ENCODE measurements around the gene PCP2.

Gene PCP2

DNA sequence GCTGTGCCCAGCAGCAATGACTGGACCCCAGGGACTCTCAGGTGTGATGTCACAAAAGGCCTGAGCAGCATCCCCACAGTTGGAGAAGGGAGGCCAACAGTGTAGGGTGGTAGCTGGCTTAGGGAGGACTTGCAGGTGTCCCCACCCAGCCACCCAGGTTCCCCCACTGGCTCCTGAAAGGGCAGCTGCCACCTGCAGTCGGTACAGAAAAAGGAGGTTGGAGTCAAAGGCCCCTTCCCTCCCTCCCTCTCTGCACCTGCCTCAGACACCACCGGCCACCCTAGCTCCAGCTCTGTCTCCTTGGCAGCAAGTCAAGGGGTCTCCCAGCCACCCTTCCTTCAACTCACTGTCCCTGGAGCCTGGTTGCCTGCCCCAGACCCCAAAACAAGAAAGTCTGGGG is at the start of gene PCP2:
Gene PCP2, minus strand, starts transcription at position 22 of the 400 bp plus-strand sequence. CDS start 262 bp downstream, outside the sequence.
- no peak for DNase-seq

GRCh38 chr19:7682175-7682855 is 48.8 kb upstream of the PCP2 start:
- no peak for DNase-seq

DNA sequence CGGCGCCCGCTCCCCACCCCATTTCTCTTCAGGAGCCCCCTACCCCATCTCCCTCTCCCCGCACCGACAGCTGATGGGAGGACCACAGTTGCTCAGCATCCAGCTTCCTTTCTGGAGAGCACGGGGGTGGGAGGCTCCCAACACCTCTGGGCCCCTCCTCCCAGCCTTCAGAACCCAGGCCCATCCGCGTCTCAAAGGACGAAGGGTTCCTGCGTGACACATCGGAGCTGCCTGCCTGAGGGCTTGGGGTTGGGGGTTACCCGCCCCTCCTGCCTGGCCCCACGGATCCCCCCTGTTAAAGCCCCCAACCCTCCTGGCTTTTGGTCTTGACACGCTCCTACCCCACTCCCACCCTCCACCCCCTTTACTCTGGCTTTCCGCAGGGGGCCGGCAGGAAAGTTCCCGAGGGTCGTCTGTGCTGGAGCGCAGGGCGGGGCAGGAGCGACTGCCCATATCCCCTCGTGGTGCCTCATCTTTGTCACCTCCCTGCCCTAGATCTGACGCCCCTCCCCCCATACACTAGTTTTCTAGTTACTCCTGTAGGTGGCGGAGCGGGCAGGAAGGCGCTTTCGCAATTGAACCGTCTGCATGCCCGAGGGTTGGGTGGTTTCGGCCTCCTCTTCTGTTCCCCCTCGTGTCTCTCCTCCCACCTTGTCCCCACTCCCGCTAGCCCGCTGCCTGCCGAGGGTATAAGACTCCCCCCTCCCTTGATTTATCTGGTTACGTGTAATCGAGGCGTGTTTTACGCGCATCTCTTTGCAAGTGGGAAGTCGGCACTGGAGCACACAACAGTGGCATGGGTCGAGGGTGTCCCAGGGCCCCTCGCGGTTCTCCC is 48.0 kb upstream of the PCP2 start:
- DNase-seq: peak; percentile 69

- DNase-seq: peak; percentile 88
These were observed 47.3 kb upstream of the PCP2 start, which contains the start of gene TRAPPC5 for GRCh38 chr19:7680606-7681339. TRAPPC5 (plus strand) TSS chr19:7680833; CDS start chr19:7682254, 1,421 bp downstream.

GRCh38 chr19:7679771-7680605 is 46.5 kb upstream of the PCP2 start:
- no peak for DNase-seq

DNA sequence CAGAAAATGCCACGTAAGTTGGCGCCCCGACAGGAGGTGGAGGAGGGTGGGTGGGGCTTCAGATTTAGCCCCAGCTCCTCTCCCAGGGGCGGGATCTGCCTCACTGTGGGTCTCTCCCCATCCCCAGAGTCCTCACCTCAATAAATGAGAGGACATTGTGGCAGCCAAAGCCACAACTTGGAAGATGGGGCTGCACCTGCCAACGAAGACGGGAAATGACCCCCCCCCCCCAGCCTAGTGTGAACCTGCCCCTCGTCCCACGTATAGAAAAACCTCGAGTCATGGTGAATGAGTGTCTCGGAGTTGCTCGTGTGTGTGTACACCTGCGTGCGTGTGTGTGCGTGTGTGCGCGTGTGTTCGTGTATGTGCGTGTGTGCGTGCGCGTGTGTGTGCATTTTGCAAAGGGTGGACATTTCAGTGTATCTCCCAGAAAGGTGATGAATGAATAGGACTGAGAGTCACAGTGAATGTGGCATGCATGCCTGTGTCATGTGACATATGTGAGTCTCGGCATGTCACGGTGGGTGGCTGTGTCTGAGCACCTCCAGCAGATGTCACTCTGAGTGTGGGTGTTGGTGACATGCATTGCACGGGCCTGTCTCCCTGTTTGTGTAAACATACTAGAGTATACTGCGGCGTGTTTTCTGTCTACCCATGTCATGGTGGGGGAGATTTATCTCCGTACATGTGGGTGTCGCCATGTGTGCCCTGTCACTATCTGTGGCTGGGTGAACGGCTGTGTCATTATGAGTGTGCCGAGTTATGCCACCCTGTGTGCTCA is 45.6 kb upstream of the PCP2 start:
- no peak for DNase-seq

DNA sequence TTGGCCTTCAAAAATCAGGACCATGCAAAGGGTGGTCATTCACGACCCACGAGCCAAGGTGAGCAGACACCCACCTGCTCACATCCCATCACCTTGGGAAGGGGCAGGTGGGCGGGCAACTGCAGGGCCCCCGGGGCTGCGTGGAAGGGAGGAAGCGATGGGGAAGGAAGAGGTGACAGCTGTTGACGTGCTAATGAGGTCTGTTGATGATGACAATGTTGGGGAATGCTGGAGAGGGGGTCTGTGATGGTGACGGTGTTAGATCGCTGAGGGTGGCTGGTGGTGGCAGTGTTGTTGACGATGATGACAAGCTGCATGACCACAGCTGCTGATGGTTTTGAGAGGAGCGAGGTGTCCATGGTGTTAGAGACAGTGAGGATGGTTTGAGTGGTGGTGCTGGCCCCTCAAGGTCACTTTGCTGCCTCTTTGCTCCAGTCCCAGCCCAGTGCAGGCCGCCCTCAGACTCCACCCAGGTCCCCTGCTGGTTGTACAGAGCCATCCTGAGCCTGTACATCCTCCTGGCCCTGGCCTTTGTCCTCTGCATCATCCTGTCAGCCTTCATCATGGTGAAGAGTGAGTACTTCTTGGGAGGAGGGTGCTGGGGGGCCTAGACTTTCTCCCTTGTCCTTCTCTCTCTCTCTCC is 44.3 kb upstream of the PCP2 start:
- no peak for DNase-seq

DNA sequence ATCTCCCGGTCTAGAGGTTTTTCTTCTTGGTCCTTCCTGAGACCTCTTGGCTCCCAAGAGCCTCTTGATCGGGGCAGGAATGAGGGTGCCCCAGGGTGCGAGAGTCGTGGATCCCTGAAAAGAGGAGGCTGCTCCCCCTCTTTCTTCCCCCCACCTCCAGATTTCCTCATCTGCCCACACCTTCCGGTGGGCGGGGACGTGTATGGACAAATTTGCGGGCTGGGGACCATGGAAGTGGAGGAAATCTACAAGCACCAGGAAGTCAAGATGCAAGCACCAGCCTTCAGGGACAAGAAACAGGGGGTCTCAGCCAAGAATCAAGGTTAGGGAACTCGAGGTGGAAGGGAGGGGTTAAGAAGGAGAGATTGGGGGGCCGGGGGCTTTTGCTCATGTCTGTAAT is 43.3 kb upstream of the PCP2 start, which contains the start of gene MCEMP1:
Gene MCEMP1, plus strand, starts transcription at position 237 of the 400 bp plus-strand sequence. Its CDS starts 31 bp downstream, at position 268.
- no peak for DNase-seq

DNA sequence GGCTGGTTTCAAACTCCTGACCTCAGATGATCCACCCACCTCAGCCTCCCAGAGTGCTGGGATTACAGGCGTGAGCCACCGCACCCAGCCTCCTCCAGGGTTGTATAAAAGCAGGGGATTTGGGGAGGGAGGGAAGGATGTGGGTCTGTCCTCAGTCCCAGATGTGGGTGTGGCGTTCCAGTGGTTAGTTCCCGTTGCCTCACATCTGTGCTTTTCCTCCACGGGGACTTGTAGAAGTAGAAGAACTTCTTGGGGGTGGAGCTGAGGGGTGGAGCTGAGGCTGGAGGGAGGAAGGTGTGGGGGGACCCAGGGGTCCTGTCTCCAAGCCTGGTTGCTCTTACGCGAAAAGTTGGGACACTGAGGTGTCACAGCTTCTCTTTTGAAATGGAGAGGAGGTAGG is 42.9 kb upstream of the PCP2 start:
- DNase-seq: no peak

DNA sequence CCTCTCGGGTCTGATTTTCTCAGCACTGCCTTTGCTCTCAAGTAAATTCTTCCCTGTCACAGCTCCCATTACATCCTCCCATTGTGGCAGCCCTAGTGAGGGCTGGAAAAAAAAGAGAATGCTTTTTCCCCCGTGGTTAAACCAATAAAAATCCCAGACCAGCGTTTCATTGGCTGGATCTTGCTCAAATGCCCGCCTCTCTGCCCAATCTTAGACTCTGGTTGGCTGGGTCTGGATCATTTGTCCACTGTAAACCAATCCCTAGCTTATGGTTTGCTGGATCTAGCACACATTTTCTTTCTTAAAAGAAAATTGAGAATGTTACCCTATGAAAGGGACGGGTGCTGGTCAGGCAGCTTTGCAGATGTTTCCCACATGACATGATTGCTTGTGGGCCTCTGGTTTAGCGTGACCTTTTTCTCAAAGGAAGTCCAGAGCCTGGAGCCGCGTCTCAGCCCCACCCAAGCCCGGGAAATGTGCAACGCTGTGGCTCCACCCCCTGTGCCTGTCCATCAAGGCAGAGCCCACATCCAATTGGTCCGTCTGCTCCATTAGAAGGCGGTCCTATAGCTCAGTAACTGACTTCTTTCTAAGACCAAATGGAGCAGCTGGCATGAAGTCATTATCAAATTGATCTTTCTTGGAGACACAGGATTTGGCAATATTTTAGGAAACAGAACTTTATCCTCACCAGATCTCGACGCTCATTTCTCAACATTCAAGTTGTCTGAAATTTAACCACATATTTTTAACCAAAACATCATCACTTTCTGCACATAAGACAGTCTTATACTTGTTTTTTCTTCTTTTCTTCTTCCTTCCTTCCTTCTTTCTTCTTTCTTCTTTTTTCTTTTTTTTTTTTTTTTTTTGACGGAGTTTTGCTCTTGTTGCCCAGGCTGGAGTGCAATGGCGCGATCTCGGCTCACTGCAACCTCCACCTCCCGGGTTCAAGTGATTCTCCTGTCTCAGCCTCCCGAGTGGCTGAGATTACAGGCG is 40.8 kb upstream of the PCP2 start:
- DNase-seq: no peak

DNA sequence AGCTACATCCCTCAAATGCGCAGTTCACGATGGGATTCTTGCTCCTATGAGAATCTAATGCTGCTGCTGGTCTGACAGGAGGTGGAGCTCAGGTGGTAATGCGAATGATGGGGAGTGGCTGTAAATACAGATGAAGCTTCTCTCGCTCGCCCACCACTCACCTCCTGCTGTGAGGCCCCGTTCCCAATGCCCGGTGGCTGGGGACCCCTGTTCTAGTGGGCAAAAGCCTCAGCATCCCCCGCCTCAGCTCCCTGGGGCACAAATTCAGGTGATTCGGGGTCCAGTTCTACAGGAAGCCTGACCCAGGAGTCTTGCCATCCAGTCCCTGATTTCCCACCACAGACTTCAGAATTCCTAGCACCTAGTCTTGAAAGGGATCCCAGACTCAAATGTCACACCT is 39.0 kb upstream of the PCP2 start:
- no peak for DNase-seq

- no peak for DNase-seq
These were observed 37.3 kb upstream of the PCP2 start for GRCh38 chr19:7670790-7671189.

- no peak for DNase-seq
These were observed 36.7 kb upstream of the PCP2 start for GRCh38 chr19:7670150-7670783.

DNA sequence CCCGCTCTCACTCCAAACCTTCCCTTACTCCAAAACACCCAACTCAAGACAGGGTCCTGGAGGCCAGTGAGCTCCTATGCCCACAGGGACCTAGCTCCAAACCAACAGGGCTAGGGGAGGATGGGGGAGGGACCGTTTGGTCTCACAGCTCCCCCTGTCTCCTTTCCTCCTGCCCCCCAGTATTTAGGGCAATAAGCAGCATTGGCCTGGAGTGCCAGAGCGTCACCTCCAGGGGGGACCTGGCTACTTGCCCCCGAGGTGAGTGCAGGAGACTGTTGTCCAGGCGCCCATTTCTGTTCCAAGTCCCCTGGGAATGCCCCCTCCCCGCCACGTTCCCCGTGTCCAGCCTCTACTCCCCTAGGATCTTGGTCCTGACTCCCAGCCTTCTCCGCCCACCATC is 36.1 kb upstream of the PCP2 start:
- DNase-seq: no peak

DNA sequence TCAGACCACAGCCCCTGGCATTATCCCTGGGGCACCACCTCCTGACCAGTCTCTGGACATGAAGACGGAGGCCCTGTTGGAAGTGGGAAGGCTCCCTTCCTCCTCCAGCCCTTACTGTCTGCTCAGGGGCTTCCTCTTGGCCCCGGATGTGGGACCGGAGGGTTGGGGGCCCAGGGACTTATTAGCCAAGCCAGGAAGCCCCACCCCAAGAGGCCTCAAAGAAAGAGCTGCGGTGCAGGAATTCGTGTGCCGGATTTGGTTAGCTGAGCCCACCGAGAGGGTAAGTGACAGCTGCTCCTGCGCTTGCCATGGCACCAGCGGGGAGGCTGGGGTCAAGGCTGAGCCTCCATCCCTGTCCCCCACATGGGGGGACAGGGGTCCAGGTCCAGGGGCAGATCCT is 35.3 kb upstream of the PCP2 start, which contains the start of gene RETN:
Gene RETN, plus strand, starts transcription at position 208 of the 400 bp plus-strand sequence. CDS start 278 bp downstream, outside the sequence.
- DNase-seq: no peak

- DNase-seq: no peak
These were observed 31.6 kb upstream of the PCP2 start for GRCh38 chr19:7665076-7665475.

DNA sequence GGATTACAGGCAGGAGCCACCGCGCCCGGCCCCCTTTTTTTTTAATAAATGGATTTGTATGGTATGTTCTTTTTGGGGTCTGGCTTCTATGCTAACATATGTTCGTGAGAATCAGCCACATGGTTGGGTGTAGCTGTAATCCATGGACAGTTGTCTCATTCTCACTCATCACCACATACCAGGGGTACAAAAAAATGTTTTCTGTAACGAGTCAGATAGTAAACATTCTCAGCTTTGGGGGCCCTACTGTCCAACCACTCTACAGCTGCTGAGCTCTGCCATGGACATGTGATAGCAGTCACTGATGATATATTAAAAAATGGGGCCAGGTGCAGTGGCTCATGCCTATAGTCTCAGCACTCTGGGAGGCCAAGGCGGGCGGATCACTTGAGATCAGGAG is 30.2 kb upstream of the PCP2 start:
- DNase-seq: no peak

GRCh38 chr19:7662657-7663056 is 29.1 kb upstream of the PCP2 start:
- DNase-seq: no peak

Measured in midbrain (tissue), 1 donor.